ENCODE measurements around the gene DLG2. TPM values are rescaled to one million over a fixed set of nuclear protein-coding genes. Genes with fewer than 3 reads are reported as not detected.

Gene DLG2
- total and polyA plus RNA-seq, 9 of the 15 experiments (the other 6 are each of a cell fraction or from before 2014, with no cell fraction given) = 0.52 to 1.6 (median 0.95) TPM

- POLR2A ChIA-PET = no interaction called here
- BruUV-seq (replicated peaks) = no TSS peak
- intact Hi-C loops (cut with micrococcal nuclease) = no loop called here
- WGBS (ENCODE audit: insufficient coverage, low coverage, missing lambda C conversion rate) = 5% methylated on average over 1 of the region's 1 CpG
- Histone ChIP-seq H3K9ac (ENCODE audit: insufficient read depth in 1 of 2, low read depth in 2 of 2, low read length in 2 of 2) (no peak overlapping the region), H4K20me1 (replicated peaks; ENCODE audit: control insufficient read depth, insufficient read depth, low read length) (no peaks in the 10 kb centered on the region), H3K79me2 (ENCODE audit: control insufficient read depth, insufficient read depth, low read length) (no peaks in the 10 kb centered on the region), H3K4me2 (ENCODE audit: insufficient read depth, low read length) (no peak overlapping the region), H3K9me3 (replicated peaks; ENCODE audit: control insufficient read depth, insufficient read depth, low read depth, low read length) (no peaks in the 10 kb centered on the region; the same call in 1 of the 2 replicates), H3K4me3 (no peak overlapping the region), H3K4me1 (replicated peaks in 1 of 2; ENCODE audit: control insufficient read depth in 2 of 2, insufficient read depth in 2 of 2, low read length in 2 of 2) (no peaks in the 10 kb centered on the region), H3K27ac (ENCODE audit: extremely low read depth, low read depth, low read length) (no peak overlapping the region), H3K36me3 (ENCODE audit: control insufficient read depth, insufficient read depth, low read length) (no peaks in the 10 kb centered on the region), H3K27me3 (ENCODE audit: control insufficient read depth in 2 of 2, insufficient read depth in 2 of 2, low read length in 2 of 2) (no peaks in the 10 kb centered on the region), H2AFZ (ENCODE audit: low read depth, low read length) (no peak overlapping the region), H3K9me1 (ENCODE audit: control insufficient read depth, insufficient read depth, low read length) (no peaks in the 10 kb centered on the region)
- CTCF ChIA-PET (ENCODE audit: low intra/inter-chr PET ratio) = no interaction called here
- no peak for FAIRE-seq
- ATAC-seq = no peak
- no peak for DNase-seq (ENCODE audit: extremely low read depth in 1 of 4, low spot score in 3 of 4)
- in situ Hi-C loops (cut with MboI) = no loop called here
- TF ChIP-seq ZMIZ1 (IDR thresholded peaks at IDR 0.05; ENCODE audit: low read depth in 2 of 2, low read length in 2 of 2) (no peak), POLR3G (IDR thresholded peaks at IDR 0.05; ENCODE audit: extremely low read depth, insufficient read length, insufficient replicate concordance) (no peak), JUN (IDR thresholded peaks at IDR 0.05; ENCODE audit: borderline replicate concordance, low read depth, low read length) (no peak), JUN (CRISPR knock-in tag; IDR thresholded peaks at IDR 0.05; ENCODE audit: borderline replicate concordance) (no peak), NBN (IDR thresholded peaks at IDR 0.05; ENCODE audit: low read depth) (no peak), ZNF445 (CRISPR knock-in tag; IDR thresholded peaks at IDR 0.05; ENCODE audit: low read depth) (no peak), ESRRA (IDR thresholded peaks at IDR 0.05; ENCODE audit: borderline replicate concordance, low read depth) (no peak), RBM22 (IDR thresholded peaks at IDR 0.05; ENCODE audit: low read depth, low read length, poor library complexity, severe bottlenecking) (no peak), ZNF507 (tag; conservative IDR thresholded peaks at IDR 0.05) (no peak), EP300 (IDR thresholded peaks at IDR 0.05; ENCODE audit: low read length) (no peak), ZNF518B (CRISPR knock-in tag; IDR thresholded peaks at IDR 0.05) (no peak), LCOR (CRISPR knock-in tag; IDR thresholded peaks at IDR 0.05) (no peak), EWSR1 (IDR thresholded peaks at IDR 0.05; ENCODE audit: borderline replicate concordance, low read depth, partially characterized antibody) (no peak), ZNF449 (CRISPR knock-in tag; IDR thresholded peaks at IDR 0.05) (no peak), ZNF79 (CRISPR knock-in tag; IDR thresholded peaks at IDR 0.05; ENCODE audit: low read depth) (no peak), ZNF75A (CRISPR knock-in tag; IDR thresholded peaks at IDR 0.05) (no peak)
Measured at GRCh38 chr11:85170184-85170583, 457.0 kb downstream of the DLG2 start.

Measured in K562 (cell line).